NCI-H2029 (cell line): ENCODE measurements around the gene LIN9.

Experiments used
- DNase-seq: peaks from one replicate; lab custom pipeline; 2025; lab: John Stamatoyannopoulos, UW

Gene LIN9

DNA sequence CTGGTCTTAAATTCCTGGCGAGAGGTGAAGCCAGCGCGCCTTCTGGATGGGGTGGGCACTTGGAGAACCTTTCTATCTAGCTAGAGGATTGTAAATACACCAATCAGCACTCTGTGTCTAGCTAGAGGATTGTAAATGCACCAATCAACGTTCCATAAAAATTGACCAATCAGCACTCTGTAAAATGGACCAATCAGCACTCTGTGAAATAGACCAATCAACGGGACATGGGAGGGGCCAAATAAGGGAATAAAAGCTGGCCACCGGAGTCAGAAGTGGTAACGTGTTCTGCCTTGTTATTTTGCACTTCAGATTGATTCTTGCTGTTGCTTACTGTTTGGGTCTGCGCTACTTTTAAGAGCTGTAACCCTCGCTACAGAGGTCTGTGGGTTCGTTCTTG lies 12.0 kb upstream of the LIN9 start:
- DNase-seq = no peak

DNA sequence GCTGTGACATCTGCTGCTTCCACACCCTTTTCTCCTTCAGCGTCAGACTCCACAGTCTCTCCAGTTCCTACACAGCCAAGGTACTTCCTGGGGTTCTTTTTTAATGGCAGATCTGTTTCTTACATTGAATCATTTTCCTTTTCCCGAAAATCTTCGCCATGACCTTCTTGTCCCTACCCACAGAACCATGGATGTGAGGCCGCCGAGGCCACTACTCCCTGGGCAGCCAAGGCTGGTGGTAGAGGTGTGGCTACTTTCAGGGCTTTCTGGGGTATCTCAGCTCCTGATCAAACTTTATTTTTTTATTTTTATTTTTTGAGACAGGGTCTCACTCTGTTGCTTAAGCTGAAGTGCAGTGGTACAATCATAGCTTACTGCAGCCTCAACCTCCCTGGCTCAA lies 9.5 kb upstream of the LIN9 start:
- no peak for DNase-seq

DNA sequence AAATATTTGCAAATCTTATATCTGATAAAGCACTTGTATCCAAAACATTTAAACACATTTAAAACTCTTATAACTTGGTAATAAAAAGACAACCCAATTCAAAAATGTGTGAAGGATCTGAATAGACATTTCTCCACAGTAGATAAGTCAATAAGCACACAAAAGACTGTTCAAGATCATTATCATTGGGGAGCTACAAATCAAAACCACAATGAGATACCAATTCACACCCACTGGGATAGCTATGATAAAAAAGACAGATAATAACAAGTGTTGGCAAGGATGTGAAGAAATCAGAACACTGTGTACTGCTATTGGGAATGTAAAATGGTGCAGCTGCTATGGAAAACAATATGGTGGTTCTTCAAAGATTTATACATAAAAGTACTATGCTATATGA lies 5.1 kb upstream of the LIN9 start:
- DNase-seq = no peak

DNA sequence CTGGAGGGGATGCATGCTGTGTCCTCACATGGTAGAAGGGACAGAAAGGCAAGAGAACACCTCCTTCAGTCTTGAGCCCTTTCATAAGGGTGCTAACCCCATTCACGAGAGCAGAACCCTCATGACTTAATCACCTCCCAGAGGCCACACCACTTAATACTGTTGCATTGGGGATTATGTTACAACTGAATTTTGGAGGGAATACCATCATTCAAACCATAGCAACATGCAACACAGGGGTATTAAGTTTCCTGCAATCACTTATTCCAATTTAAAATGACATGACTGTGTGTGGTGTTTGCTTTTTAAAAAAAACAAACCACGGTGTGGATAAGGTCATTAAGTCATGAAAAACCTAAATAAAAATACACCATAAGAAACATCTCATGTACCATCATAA lies 3.1 kb upstream of the LIN9 start:
- DNase-seq = no peak

DNA sequence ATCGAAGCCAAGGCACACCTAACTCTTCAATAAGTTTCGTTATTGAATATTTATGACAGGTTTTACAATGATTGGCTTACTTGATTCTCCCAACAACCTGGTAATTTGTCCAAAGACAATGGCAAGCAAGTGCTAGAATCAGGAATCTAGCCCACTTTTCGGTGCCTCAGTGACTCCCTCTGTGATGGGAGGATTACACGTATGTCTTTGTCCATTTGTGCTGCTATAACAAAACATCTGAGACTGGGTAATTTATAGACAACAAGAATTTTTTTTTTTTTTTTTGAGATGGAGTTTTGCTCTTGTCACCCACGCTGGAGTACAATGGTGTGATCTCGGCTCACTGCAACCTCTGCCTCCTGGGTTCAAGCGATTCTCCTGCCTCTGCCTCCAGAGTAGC lies 2.4 kb upstream of the LIN9 start:
- no peak for DNase-seq

DNA sequence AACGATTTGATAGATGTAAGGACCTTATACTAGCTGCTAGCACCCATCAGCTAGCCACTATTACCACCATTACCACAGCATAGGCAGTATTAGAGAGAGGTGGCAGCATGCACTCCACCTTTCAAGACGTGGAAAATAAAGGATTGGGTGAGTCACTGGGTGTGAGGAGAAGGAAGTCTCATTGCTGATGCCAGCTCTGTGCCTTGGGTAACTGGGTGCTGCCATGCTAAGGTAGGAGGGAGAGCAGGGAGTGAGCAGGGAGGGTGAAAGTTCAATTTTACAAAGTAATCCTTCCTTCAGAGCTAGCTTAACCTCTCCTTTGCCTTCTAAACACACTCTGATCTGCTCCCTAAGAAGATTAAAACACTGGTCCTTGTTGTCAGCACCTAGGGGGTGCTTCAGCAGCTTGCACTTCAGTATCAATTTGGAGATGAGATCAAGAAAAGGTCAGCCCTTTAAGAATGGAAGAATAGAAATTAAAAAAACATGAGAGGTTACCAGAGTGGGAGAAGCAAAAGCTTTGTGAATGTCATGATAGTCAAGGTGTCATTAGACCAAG lies 1.8 kb upstream of the LIN9 start:
- DNase-seq = no peak

GRCh38 chr1:226310245-226310540 lies 1.2 kb upstream of the LIN9 start:
- no peak for DNase-seq

- DNase-seq = no peak
These were observed 657 bp upstream of the LIN9 start for GRCh38 chr1:226309398-226310244.

DNA sequence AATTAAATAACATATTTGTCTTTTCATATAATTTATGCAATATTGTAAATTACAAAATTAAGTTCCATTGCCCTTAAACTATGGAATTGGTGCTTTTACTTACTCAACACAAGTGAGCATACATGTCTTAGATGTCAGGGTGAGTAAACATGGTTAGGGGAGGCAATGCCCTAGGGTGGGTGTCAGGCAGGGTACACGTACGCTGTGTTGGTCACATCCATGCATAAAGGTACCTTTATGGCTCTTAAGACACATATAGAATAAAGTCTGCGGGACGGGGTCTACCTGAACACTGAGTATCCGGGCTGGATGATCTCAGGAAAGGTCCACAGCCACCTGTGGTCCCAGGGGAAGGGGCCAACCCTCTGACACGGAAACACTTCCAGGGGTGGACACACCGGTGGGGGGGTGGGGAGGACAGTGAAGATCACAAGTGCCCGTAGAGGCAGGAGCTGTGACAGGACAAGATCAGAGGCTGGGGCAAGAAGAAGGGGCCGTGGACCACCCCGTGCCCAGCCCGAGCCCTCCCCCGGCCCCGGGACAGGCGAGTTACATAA lies 720 bp downstream of the LIN9 start:
- DNase-seq = peak; percentile 22

GRCh38 chr1:226306425-226306824 lies 2.5 kb downstream of the LIN9 start:
- DNase-seq = no peak

DNA sequence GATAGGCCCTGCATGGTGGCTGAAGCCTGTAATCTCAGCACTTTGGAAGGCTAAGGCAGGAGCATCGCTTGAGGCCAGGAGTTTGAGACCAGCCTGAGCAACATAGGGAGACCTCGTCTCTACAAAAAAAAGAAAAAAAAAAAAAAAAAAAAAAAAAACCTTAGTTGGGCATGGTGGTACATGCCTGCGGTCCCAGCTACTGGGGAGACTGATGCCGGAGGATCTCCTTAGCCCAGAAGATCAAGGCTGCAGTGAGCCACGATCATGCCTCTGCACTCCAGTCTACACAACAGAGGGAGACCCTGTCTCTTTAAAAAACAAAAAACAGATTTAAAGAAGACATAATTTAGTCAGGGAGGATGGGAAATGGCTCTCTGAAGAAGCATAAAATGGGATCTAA lies 3.8 kb downstream of the LIN9 start:
- DNase-seq = no peak

DNA sequence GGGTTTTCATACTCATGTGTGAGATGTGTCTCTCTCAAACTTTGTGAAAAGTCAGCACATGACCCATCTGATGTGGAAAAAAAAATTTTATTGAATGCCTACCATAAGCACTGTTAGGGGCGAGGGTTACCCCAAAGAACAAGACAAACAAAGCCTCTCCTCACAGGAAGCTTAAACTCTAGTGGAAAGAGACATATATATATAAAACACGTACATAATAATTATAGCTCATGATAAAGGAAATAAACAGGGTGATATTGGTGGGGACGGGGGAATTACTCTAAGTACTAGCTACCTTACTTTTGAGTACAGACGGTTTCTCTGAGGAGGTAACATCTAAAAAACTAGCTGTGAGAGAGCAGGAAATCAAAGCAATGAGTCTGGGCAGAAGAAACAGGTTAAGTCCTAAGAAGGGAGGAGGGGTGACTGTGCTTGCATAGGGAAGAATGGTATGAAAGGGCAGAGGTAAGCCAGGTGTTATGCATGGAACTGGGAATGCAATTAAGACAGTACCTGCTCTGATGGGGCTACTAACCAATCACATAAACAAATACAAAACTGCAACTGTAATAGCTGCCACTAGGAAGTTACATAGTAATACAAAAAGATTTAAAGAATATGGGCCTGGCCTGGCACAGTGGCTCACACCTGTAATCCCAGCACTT lies 4.5 kb downstream of the LIN9 start:
- DNase-seq = no peak

DNA sequence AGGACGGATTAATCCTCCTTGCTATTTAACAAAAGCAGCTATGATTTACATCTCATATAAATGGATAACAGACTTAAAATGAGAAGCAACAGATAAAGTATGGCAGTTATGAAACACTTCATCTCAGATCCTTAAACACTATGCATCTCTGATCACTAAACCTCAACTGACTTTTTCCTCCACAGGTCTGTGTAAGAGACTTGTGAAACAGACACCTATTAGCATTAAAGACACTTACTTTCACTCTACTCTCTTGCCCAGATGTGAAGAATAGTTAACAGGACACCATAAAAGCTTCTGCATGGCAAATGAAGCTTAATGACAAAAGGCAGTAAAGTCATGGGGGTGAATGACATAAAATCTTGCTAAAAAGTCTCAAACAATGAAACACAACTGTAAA lies 6.2 kb downstream of the LIN9 start:
- no peak for DNase-seq

GRCh38 chr1:226296911-226297310 lies 12.1 kb downstream of the LIN9 start:
- DNase-seq = no peak

DNA sequence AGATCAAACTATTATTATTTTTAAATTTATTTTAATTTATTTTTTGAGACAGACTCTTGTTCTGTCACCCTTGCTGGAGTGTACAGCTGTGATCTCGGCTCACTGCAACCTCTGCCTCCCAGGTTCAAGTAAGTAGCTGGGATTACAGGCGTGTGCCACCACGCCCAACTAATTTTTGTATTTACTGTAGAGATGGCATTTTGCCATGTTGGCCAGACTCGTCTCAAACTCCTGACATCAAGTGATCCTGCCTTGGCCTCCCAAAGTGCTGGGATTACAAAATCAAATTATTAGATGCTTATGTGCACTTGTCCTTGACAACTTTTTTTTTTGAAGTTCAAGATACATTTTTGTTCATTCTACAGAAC lies 15.4 kb downstream of the LIN9 start:
- DNase-seq = no peak

GRCh38 chr1:226292874-226293552 lies 16.0 kb downstream of the LIN9 start:
- DNase-seq = no peak

- DNase-seq = no peak
These were observed 21.4 kb downstream of the LIN9 start for GRCh38 chr1:226287587-226287986.

DNA sequence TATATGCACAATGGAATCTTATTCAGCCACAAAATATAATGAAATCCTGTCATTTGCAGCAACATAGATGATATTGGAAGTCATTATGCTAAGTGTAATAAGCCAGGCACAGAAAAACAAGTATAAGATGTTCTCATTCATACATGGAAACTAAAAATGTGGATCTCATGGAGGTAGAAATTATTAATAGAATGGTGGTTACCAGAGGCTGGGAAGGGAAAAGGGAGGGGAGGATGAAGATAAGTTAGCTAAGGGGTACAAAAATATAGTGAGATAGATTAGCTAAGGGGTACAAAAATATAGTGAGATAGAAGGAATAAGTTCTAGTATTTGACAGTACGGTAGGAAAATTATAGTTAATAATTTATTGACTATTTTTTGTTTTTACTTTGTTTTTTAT lies 27.9 kb downstream of the LIN9 start:
- DNase-seq = no peak

- no peak for DNase-seq
These were observed 29.5 kb downstream of the LIN9 start for GRCh38 chr1:226279498-226279897.

GRCh38 chr1:226277897-226278296 lies 31.1 kb downstream of the LIN9 start:
- DNase-seq = no peak

GRCh38 chr1:226276987-226277386 lies 32.0 kb downstream of the LIN9 start:
- DNase-seq = no peak

GRCh38 chr1:226276077-226276682 lies 32.8 kb downstream of the LIN9 start:
- no peak for DNase-seq
